Activated CD4-positive, alpha-beta T cell treated with anti-CD3 and anti-CD28 coated beads, Interleukin-2, amount 50 U/mL, for 24 hours (primary cell): ENCODE data around the gene HECTD3.
A peak's percentile ranks its signal among the peaks of the same experiment; 100 is the strongest.
"Not testable (repeated sequence)": the region's sequence is repeated elsewhere in the genome, so short reads cannot be mapped to it uniquely, and the experiment has no call there.

ENCODE experiments used
- DNase-seq, 2 donors: peaks; one replicate each; pipeline ENCODE4 v3.0.0-alpha.2; 2020; ENCODE audit warnings: low read depth in 1 of 2, low spot score in 1 of 2

Gene HECTD3

DNA sequence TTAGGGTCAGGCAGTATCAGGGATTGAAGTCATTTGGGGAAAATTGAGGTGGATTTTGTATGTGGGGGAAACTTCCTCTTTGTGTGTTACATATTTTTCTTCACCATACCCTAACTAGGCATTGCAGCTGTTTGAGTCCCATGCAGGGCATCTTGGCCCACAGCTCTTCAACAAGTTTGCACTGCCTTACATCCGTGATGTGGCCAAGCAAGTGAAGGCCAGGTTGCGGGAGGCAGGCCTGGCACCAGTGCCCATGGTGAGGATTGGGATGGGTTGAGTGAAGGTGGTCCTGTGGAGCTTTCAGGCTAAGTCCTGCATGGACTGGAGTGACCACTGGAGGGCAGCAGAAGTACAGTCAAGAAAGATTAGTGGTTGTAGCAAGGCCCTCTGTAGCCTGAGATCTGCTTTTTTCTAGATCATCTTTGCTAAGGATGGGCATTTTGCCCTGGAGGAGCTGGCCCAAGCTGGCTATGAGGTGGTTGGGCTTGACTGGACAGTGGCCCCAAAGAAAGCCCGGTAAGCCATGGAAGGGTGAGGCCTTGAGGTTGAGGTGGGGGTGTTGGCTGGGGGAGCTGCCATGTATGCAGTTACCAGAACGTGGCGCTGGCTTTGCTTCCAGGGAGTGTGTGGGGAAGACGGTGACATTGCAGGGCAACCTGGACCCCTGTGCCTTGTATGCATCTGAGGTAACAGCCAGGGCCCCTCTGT is 3.4 kb upstream of the HECTD3 start:
- DNase-seq, result peak; percentile 62 to 75

DNA sequence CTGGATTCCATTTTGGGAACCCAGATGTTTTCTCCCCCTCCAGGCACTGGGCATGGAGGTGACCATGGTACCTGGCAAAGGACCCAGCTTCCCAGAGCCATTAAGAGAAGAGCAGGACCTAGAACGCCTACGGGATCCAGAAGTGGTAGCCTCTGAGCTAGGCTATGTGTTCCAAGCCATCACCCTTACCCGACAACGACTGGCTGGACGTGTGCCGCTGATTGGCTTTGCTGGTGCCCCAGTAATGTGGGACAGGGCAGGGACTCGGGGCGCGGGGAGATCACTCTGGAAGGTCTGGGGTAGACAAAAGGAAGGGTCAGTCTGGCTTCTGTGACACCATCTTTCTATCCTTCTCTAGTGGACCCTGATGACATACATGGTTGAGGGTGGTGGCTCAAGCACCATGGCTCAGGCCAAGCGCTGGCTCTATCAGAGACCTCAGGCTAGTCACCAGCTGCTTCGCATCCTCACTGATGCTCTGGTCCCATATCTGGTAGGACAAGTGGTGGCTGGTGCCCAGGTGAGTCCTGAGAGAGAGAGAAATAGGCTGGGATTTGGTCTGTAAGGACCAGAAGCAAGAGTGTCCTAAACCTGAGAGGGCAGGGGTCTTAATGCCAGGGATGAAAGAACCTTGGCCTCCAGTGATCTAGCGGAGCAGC is 2.6 kb upstream of the HECTD3 start:
- no peak for DNase-seq

DNA sequence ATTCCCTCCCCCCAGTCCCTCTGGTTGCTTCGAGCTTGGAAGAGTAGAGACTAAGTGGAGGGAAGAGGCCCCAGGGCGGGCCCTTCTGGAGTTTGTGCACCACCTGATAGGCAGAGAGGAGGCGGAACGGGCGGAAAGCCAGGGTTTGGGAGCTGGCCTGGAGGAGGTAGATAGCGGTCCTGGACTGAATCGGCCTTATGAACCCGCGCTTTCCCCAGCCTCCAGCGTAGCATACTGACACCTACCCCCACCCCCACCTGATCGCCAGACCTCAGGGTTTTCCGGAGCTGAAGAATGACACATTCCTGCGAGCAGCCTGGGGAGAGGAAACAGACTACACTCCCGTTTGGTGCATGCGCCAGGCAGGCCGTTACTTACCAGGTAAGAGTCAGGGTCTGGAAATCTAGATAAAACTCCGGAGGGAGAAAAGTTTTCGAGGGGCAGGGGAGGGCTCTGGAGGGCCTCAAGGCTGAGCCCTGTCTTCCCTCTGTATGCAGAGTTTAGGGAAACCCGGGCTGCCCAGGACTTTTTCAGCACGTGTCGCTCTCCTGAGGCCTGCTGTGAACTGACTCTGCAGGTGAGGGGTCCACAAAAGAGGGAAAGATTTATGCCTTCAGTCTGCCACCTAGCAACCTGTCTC is 1.6 kb upstream of the HECTD3 start:
- peak; percentile 11 to 15 for DNase-seq

DNA sequence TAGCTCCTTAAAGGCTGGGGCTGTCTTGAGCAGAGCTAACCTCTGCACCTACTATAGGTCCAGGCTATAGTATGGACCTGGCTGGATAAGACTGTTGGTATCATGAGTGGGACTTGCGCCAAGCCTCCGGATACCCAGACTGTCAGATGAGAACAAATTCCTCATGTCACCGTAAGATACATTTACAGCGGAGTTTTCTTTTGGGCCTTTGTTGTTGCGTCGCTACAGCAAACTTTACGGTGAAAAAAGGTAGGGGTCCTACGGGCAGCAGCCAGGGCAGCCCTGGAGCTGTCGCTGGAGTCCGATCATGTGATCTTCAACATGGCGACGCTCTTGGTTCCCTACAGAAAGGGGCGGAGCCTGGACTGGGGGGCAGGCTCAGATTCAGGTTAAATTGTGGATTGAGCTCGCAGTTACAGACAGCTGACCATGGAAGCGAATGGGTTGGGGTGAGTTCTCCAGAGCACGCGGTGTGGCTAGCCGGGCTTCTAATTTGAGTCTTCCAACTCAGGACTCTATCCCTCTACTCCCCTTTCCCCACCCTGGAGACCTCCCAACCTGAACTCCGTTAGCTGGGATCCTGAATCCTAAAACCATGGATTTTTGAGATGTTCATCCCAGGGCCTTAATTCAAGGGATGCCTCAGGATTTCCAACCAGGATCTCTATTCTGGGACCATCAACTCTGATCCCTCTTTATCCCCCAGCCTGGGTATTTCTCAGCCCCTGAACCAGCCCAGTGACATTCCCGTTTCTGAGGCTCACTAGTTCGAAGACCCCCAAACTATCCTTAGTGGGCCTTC is 914 bp upstream of the HECTD3 start, which contains the start of gene UROD:
TSS of gene UROD (plus strand) at position 418 of the 802 bp plus-strand sequence. CDS start at position 430, 12 bp downstream.
- peak; percentile 70 to 86 for DNase-seq

DNA sequence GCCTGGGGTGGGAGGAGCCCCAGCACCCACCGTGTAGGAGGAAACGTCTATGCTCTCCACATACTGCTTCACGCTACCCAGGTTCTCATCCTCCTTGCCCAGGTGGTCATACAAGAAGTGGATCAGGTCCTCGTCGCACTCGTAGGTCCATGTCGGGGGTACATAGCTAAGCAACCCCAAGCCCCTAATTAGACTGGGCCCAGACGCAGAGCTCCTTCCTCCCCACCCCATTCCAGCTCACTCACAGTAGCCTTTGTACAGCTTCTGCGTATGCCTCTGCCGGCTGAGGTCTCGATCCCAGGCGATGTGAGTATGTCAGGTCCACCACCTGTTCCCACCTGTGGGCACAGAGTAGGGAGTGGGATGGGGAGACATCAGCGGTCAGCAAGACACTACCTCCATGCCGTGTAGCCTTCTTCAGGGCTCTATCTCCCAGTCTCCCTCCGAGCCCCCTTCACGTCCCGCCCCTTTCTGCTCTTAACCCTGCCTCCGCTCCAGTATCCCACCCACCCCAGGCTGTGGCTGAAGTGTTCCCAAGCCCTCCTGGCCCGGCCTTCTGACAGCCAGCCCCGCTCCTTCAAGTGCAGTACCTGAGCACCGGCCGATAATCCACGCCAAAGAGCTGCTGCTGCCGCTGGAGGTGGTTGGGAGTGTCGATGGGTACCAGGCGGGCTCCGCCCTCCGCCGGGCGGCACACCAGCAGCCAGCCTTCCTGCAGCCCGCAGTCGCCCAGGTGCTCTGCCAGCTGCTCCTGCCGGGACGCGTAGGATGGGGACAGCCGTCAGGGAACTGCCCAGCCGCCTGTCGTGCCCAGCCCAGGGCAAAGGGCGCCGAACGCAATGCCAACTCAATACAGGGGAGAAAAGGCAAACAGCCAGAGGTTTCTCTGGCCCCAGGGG is 919 bp downstream of the HECTD3 start:
- DNase-seq, result no peak

DNA sequence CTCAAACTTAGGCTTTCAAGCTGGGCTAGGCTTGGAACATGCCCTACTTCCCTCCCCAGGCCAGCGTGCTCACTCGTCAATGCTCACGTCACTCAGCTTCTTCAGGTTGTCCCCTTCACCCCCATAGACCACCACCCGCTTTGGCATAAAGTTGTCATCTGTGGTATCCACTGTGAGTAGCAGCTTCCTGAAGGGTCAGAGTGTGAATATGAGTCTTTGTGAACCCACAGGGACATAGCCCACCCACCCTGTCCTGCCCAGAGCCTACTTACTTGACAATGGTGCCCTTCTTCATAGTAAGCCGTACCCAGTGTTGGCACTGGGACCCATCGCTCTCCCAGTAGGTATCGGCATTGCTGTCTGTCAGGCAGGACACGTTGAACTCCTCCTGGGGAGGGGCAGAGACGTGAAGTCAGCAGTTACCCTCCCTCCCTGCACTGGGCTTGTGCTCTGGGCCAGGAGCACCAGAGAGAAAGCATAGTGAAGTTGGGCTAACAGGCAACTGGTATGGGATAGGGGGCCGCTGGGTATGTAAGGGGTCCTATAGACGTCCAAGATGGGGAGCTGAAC is 1.7 kb downstream of the HECTD3 start:
- DNase-seq, result no peak

DNA sequence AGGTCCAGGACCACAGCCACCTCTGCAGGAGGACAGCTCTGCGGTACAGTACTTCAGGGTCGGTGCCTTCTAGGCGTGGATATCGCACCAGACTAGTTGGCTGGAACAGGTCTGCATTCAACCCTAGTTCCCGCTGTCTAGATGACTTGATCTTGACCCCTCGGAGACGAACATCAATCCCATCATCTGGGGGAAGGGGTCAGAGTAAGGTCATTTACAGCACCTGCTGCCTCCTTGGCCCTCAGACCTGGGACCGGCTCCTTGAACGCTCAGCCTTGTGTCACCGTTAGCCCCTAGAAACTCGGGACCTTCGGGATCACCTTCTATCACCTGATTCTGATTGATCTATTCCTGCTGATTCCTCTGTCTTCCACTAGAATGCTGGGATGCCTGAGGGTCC is 2.6 kb downstream of the HECTD3 start:
- DNase-seq, result no peak

DNA sequence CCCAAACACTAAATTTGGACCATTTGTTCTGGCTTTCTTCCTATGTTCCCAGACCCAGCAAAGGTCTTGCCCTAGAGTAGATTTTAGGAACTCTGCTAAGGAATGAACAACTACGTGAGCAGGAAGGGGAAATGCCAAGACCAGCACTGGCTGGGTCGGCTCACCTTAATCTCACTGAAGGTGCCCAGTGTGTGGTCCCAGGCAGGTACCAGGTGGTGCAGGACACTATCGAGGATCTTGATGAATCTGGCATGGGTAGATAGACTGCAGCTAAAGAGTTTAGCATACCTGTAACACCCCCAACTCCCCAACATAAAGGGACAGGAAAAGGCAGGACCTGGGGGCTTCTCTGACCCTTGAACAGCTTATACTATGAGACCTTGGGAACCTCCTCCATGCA is 3.0 kb downstream of the HECTD3 start:
- DNase-seq, result no peak

DNA sequence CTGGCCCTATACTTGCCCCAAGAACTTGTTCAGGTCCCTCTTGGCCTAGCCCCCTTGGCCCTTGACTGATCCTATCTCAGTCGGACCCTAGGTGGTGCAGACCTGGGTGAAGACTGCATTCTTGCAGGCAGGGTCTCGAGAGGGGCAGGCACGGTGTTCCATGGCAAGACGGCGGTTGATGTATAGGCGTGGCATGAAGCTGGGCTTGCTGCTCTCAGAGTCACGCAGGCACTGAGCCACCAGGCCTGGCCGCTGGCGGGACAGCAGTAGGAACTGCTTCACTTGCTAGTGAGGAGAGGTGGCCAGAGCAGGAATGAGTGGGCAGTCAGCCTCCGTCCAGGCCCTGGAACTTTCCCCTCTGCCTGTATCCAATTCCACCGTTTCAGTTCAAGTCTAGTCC is 3.8 kb downstream of the HECTD3 start:
- DNase-seq, result no peak

DNA sequence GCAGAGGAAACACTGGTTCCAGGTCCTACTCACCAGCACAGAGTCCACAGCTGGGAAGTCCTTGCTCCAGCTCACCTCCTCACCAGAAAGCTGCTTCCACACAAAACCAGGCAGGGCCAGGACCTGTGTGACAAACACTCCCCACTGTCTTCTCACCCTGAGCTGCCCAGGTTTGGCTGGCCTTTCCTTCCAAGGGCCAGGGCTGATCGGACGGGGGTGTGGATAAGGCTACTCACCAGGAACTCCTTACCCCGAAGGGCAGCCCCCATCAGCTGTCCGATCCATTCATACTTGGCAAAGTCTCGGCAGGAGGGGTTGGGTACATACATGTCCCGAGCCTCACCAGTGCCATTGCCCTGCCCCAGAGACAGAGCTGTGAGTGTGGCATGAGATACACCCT is 5.4 kb downstream of the HECTD3 start:
- no peak for DNase-seq

DNA sequence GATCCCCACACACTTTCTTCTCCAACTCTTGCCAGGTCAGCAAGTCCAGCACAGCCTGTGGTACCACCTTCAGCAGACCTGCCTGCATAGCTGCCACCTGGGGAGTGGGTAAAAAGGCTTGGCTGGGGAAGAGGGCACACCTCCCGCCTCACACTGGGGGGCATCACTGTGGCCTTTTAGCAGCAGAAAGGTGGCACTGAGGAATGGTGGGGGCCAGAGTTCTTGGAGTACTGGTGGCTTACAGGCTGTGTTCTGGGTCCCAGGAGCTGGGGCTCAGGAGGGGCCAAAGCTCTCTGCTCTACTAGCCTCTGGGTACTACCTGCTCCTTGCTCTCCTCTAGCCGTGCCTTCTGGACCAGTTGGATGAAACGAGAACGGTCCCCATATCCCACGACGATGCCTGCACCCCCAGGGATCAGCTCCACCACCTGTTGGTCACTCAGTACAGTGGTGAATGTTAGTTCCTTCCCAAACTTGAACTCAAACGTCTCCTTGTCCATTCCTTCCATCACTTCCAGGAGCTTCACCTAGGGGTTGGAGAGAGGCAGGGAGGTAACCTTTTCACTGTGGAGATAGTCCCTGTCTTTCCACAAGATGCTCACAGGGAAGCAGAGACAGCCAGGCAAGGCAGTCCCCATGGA is 6.7 kb downstream of the HECTD3 start:
- DNase-seq, result no peak

DNA sequence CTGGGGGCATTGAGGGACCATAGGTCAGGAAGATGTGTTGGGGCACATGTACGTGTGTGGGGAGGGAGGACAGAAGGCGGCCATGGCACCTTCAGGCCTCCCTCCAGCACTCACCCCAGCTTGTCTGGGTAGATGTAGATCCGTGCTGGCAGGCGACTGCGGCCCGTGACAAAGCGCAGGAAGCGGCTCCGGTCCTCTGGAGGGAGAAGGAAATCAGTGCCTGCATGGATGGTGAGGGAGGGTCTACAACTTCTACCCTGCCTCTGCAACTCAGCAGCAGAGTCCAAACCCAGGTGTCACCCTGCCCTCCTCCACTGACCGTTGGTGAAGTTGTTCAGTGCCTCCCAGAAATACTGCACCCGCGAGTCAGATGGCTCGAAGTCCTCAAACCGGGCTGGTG is 7.4 kb downstream of the HECTD3 start:
- no peak for DNase-seq

DNA sequence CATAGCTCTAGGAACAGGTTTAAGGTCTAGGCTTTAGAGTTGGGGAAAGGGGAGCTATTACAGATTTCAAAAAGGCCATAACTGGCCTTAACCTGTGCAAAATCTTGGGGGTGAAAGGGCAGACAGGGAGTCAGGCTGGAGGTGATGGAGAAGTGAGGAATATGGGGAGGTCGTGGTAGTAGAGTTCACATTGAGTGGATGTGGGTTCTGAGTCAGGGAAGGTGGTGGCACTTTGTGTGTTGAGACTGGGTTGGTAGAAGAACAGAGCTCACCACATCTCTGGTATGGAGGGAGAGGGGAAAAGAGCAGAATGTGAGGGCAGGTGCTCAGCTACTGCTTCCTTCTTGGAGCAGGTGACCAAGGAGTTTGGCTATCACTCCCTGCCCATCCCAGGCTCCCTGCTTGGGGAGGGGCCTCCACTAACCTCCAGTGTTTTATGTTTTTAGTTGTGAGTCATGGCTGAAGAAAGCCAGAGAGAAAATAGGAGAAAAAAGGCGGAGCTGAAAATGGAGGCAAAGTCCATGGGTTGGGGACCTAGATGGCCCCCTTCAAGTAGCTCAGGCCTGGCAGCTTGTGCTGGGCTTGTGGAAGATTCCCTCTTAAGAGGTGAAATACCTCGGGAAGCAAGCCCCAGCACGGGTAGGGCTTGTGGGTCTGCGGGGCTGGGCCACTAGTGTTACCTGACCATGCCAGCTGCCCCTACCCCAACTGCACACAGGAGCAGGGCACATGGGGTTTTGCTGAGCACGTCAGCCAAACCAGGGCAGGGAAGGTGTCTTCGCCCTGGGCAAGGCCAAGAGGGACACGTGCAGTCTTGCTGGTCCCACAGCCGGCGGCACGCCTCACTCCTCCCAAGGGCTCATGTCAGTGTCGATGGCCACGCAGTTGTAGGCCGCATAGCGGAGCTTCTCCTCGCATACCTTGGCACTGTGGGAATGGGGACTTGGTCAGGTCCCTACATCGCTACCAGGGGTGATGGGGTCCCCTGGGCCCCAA is 8.2 kb downstream of the HECTD3 start:
- no peak for DNase-seq

DNA sequence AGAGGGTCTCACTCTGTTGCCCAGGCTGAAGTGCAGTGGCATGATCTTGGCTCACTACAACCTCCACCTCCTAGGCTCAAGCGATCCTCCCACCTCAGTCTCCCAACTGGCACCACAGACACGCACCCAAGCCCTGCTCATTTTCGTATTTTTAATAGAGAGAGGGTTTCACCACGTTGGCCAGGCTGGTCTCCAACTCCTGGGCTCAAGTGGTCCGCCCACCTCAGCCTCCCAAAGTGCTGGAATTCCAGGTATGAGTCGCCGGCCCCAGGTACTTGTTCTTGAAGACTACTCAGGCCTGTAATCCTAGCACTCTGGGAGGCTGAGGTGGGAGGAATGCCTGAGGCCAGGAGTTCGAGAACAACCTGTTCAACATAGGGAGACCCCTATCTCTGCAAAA is 9.5 kb downstream of the HECTD3 start:
- DNase-seq, result not testable (repeated sequence)

DNA sequence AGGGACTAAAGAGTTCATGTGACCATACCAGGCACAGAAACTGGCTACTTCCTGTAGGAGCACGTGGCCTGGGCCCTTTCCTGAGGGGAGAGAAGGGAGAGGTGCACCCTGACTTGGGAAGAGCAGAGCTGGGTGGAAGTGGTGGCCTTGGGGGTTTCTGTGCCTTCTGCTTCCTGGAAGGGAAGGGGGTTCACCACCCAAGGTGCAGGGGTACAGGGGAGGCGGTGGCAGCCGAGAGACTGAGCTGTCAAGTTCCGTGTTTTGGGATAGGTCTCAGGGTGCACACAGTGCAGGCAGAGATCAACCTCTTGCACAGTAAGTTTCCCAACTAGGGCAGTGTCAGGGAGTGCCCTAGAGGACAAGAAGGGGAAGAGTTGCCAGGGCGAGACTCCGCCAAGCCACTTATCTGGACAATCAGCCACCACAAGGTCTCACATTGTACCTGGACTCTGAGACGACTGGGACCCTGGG is 10.1 kb downstream of the HECTD3 start:
- no peak for DNase-seq

DNA sequence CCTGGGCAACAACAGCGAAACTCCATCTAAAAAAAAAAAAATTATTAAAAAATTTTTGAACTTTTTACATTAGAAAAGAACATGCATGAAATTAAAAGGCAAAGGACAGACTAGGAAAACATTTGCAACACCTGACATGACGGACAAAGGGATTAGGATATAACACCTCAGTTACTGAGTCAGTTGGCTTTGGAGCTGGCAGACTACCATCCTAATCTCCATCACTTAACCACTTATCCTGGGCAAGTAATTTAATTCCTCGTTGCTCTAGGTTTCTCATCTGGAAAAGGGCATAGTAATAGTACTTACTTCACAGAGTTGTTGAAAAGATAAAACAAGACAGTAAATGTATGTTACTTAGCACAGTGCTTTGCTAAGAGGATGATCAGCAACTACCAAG is 11.9 kb downstream of the HECTD3 start:
- no peak for DNase-seq

DNA sequence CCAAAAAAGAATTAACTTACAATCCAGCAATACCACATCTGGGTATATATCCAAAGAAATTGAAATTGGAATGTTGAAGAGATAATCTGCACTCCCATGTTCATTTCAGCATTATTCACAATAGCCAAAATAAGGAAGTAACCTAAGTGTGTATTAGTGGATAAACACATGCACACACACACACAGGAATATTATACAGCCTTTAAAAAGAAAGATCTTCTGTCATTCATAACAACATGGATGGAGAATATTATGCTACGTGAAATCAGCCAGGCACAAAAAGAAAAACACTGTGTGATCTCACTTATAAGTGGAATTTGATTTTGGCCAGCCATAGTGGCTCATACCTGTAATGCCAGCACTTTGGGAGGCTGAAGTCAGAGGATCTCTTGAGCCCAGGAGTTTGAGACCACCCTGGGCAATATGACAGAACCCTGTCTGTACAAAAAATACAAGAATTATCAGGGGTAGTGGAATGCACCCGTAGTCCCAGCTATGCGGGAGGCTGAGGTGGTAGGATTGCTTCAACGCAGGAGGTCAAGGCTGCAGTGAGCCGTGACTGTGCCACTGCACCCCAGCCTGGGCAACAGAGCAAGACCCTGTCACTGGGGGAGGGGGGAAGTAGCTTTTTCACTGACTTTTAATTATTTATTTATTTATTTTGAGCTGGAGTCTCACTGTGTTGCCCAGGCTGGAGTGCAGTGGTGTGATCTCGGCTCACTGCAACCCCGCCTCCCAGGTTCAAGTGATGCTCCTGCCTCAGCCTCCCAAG is 15.5 kb downstream of the HECTD3 start:
- no peak for DNase-seq
